HAP-1 (cell line): ENCODE data around the gene UMPS.
A peak's percentile ranks its signal among the peaks of the same experiment; 100 is the strongest.

Experiments
- DNase-seq, 2 experiments: peaks; one replicate each; pipeline ENCODE4 v3.0.0-alpha.2; 2016 to 2020; ENCODE audit warnings: low spot score in 2 of 2
- H3K27me3 ChIP-seq: fragments of 250-450 bp; sonication (Bioruptor Pico); 2 replicates; pipeline ENCODE4 v1.5.1; 2020; ENCODE audit warnings: low read depth, mild to moderate bottlenecking, moderate library complexity
- H3K36me3 ChIP-seq: fragments of 250-450 bp; sonication (Bioruptor Pico); replicated peaks from 2 replicates; pipeline ENCODE4 v1.5.1; 2020; ENCODE audit warnings: mild to moderate bottlenecking
- H3K4me1 ChIP-seq: fragments of 250-450 bp; sonication (Bioruptor Pico); 2 replicates; pipeline ENCODE4 v1.5.1; 2020; ENCODE audit warnings: mild to moderate bottlenecking
- H3K4me3 ChIP-seq: fragments of 250-450 bp; sonication (Bioruptor Pico); 2 replicates; pipeline ENCODE4 v1.5.1; 2020; ENCODE audit warnings: mild to moderate bottlenecking, moderate library complexity
- H3K9me3 ChIP-seq: fragments of 250-450 bp; sonication (Bioruptor Pico); 2 replicates; pipeline ENCODE4 v1.5.1; 2020; ENCODE audit warnings: mild to moderate bottlenecking, moderate library complexity
- in situ Hi-C: fragments of 300-500 bp; cut with MboI; formaldehyde crosslinking; loops from 3 replicates; pipeline ENCODE4 v1.14.3; 2020; ENCODE audit warnings: low sequenced_read_pairs, inconsistent platforms, mixed read lengths

Gene UMPS

DNA sequence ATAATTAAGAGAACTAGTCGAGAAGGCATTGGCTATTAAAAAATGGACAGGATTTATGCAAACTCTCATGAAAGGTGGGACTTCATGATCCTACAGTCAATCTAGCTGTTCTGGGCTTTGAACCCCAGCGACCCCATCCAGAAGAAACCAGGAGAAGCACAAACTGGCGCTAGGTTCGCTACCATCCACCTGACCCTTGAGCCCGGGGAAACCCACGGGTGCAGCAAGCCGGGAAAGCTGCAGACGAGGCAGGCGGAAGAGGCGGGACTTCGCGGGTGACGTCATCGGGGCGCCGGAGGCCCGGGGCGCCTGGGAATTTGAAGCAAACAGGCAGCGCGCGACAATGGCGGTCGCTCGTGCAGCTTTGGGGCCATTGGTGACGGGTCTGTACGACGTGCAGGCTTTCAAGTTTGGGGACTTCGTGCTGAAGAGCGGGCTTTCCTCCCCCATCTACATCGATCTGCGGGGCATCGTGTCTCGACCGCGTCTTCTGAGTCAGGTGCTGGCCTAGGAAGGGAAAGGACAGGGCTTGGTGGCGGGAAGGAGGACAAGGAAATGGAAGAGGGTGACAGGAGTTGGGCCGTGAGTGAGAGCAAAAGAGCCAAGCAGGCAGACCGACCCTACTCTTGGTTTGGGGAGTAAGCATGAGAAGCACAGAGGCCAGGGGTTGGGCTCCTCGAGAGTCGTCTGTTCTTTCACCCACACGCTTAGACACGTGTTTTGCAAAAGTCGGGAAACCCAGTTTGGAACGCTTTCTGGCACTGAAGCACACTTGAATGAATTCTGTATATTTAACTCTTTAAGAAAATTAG, at the start of gene UMPS:
Gene UMPS, plus strand, starts transcription at position 324 of the 812 bp plus-strand sequence. Its CDS starts 20 bp downstream, at position 344.
- Histone ChIP-seq H3K4me1 (peaks cover 18% of the 10 kb centered on the region), H3K36me3 (peaks cover 15% of the 10 kb centered on the region), H3K4me3 (peak within 1 kb of the TSS; percentile 95), H3K27me3 (peaks cover 11% of the 10 kb centered on the region), H3K9me3 (peaks cover 3% of the 10 kb centered on the region; the same call in 1 of the 2 replicates)
- in situ Hi-C loops: no loop called here
- DNase-seq: peak; percentile 74 to 91

DNA sequence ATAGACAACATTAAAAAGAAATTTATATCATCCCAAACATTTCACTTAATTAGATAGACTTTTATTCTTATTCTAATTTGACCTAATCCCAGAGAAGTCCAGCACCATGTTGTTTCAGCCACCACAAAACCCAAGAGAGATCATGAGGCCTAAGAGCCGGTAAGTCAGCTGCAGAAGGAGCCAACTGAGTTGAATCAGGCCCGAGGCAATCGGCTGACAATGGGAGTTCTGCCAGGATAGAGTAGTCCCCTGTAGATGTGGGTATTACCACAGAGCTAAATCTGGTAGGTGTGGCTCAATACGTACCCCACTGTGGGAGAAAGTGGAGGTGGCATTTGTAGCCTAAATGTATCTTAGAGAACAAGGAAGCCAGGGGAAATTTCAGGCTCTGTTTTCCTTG, 49.7 kb upstream of the UMPS start:
- no peak overlapping the region for H3K4me3 ChIP-seq
- in situ Hi-C loops: no loop called here
- DNase-seq: no peak

DNA sequence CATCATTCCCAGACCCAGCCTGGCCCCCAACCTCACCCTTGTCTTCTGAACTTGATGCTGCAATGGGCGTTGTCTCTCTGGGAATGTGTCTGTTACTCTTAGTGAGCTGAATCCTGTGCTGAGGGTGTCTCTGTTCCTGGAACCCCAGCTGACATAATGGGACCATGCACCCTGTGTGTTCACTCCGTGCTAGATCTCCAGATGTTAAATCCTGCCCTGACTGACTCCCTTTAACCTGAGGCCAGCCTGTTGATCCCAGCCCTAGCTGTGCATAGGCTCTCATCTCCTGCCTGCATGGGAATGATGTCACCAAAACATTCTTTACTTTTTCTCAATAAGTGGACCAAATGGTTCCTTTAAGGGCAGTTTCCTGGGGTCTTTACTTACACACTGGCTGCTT, 48.0 kb upstream of the UMPS start:
- no peaks in the 10 kb centered on the region for H3K9me3 ChIP-seq
- in situ Hi-C loops: no loop called here
- no peaks in the 10 kb centered on the region for H3K36me3 ChIP-seq
- no peak for DNase-seq
- H3K27me3 ChIP-seq: no peaks in the 10 kb centered on the region
- no peaks in the 10 kb centered on the region for H3K4me1 ChIP-seq
- H3K4me3 ChIP-seq: no peak overlapping the region

More for the DNA sequence above, 49.7 kb upstream of the UMPS start:
- H3K36me3 ChIP-seq: no peaks in the 10 kb centered on the region
- H3K27me3 ChIP-seq: no peaks in the 10 kb centered on the region
- no peaks in the 10 kb centered on the region for H3K9me3 ChIP-seq
- H3K4me1 ChIP-seq: no peaks in the 10 kb centered on the region

DNA sequence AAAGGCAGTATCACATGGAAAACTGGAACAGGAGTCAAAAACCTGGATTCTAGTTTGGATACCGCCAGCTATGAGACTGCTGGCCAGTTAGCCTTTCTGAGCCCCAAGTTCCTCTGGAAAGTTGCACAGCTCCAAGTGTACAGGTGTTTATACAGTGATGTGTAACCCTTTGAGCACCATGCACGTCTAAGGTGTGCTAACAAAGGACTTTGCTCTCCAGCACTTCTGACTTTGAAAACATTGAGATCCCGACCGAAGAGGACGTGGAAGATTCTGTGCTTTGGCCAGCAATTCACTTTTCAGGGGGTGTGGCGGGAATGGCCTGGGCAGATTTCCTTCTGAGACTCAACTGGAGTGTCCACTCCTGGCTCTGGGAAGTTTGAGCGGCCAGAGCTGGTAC, 45.8 kb upstream of the UMPS start:
- H3K4me3 ChIP-seq: no peak overlapping the region
- no peak for DNase-seq
- H3K27me3 ChIP-seq: no peaks in the 10 kb centered on the region
- no peaks in the 10 kb centered on the region for H3K9me3 ChIP-seq
- no peaks in the 10 kb centered on the region for H3K36me3 ChIP-seq
- in situ Hi-C loops: no loop called here
- no peaks in the 10 kb centered on the region for H3K4me1 ChIP-seq

DNA sequence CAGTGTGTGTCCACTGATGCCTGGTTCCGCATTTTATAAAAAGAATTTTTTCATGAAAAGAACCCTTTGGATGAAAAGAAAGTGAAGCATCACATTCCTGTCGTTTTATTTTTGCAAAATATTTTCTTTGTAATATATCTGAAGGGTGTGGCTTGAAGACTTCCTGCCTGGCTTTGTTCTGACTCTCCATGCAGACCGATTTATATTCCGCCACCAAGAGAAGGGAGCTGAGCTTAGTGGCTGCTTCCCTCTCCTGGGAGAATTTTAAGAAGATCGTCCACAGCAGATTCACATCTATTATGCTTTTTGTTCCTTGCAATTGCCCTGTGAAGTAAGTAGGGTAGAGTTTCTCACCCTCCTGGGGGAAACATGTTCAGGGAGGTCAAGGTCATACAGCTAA, 45.2 kb upstream of the UMPS start:
- no peaks in the 10 kb centered on the region for H3K4me1 ChIP-seq
- H3K9me3 ChIP-seq: no peaks in the 10 kb centered on the region
- no peaks in the 10 kb centered on the region for H3K27me3 ChIP-seq
- no peak for DNase-seq
- no peaks in the 10 kb centered on the region for H3K36me3 ChIP-seq
- no peak overlapping the region for H3K4me3 ChIP-seq
- in situ Hi-C loops: loop anchor here (5.0 kb wide), 1 partner anchor 123 kb away; no protein-coding TSS in a partner anchor

DNA sequence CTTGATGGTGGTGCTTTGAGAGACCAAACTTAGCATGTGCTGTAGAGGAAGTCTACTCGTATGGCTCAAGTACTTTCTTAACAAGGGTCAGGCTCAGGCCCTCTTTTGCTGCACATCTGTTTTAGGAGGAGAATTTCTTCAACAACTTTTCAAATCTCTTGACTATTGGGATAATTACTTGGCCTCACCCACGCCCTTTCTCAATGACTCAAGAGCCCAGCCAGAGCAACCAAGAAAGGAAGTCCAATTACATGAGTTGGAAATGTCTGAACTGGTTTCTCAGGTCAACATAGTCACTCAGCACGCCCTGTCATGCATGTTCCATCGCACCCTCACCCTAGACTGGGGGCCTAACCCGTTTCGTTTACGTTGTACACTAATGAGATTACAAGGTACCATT, 44.8 kb upstream of the UMPS start:
- no peaks in the 10 kb centered on the region for H3K27me3 ChIP-seq
- H3K9me3 ChIP-seq: no peaks in the 10 kb centered on the region
- DNase-seq: no peak
- no peaks in the 10 kb centered on the region for H3K36me3 ChIP-seq
- in situ Hi-C loops: loop anchor here (5.0 kb wide), 1 partner anchor 123 kb away; no protein-coding TSS in a partner anchor
- H3K4me3 ChIP-seq: no peak overlapping the region
- H3K4me1 ChIP-seq: no peaks in the 10 kb centered on the region

DNA sequence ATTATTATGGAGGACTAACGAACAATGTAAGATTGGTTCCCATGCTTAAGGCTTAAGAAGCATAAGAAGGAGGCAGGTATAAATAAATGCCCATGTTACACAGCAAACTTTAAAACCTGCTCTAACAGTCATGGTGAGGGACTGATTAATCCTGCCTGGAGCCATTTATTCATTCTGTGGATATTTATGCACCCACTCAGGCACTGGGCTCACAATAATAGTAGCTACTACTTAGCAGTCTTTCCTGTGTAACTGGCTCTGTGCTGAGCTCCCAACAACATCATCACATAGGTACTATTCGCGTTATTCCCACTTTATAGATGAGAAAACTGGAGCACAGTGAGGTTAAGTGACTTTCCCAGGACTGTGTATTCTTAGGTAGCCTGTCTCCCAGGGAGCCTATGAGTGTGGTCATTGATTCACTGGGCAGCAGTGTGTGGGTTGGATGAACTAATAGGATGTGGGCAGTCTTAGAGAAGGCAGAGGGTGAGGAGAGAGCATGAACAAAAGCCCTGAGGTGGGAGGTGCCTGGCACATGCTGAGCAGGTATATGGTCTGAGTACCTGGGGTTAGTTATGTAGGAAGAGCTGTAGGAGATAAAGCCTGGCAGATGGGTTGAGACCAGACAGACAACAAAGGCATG, 44.1 kb upstream of the UMPS start:
- DNase-seq: no peak
- H3K36me3 ChIP-seq: no peaks in the 10 kb centered on the region
- no peaks in the 10 kb centered on the region for H3K9me3 ChIP-seq
- H3K27me3 ChIP-seq: no peaks in the 10 kb centered on the region
- in situ Hi-C loops: loop anchor here (5.0 kb wide), 1 partner anchor 124 kb away; no protein-coding TSS in a partner anchor
- H3K4me3 ChIP-seq: no peak overlapping the region
- H3K4me1 ChIP-seq: no peaks in the 10 kb centered on the region

DNA sequence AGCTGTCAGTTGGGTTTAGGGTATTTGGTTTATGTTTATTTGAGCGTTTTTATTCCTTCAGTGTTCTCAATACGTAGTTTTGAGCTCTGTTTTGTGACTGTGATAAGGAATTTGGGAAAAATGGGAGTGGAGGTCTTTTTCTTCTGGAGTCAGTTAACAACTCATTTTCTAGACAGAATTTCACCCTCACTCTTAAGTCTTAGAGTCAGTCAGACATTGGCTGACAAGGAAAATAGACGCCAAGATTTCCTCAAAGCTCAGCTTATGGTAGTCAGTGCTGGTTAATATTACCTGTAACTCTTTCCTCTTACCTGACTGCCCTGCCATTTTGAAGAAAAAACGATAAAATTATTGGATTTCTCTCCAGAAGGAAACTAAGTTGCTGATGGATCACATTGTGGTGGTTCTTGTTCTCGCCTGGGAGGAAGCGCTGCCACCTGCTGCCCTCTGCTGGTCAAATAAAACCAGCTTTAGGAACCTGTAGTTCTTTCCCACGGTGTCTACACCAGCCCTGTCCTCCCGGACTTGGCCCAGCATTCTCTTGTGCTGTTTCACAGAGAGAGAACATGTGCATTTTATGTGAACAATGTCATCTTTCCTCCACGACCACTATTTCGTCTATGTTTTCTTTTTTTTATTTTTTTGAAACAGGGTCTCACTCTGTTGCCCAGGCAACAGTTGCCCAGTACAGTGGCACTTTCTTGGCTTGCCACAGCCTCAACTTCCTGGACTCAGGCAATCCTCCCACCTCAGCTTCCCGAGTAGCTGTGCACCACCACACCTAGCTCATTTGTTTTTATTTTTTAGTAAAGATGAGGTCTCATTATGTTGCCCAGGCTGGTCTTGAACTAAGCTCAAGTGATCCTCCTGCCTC, 41.4 kb upstream of the UMPS start:
- Histone ChIP-seq H3K36me3 (no peaks in the 10 kb centered on the region), H3K27me3 (no peaks in the 10 kb centered on the region), H3K4me3 (no peak overlapping the region), H3K9me3 (no peaks in the 10 kb centered on the region), H3K4me1 (no peaks in the 10 kb centered on the region)
- DNase-seq: peak; percentile 59 to 85
- in situ Hi-C loops: loop anchor here (5.0 kb wide), 1 partner anchor 127 kb away; no protein-coding TSS in a partner anchor

DNA sequence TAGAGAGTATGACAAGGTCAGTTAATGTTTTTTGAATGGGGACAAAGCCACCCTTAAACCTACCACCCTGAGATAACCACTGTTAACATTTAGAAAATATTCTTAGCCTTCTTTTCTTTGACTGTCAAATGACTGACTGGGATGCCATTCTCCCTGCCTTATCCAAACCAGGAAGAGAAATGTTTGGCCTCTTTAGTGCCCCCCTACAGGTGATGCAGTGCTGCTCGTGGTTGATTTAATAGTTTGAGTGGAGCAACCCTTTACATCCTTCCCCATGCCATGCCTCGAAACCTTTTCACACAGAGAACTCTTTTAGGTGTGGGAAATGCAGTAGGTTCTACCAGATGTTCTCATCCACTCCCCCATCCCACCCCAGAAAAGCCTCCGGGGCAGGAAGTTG, 38.7 kb upstream of the UMPS start:
- DNase-seq: no peak
- Histone ChIP-seq H3K36me3 (no peaks in the 10 kb centered on the region), H3K27me3 (no peaks in the 10 kb centered on the region), H3K4me1 (no peaks in the 10 kb centered on the region), H3K4me3 (no peak overlapping the region), H3K9me3 (no peaks in the 10 kb centered on the region)
- in situ Hi-C loops: no loop called here

DNA sequence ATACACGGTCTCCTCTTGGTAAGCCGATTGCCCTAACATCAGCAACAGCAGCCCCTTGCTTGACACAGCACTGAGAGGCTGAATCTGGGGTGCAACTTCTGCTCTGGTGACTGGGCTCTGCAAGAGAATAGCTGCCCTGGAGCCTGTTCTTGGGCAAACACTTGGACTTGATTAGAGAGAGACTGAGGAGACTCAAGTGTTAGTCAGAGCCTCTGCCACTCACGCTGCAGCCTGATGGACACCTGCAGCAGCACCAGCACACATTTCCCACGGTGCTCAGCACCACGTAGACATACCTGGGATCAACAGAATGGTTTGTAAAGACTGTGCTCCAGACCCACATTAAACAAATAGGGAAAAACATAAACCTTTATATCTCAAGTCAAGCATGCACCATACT, 35.8 kb upstream of the UMPS start:
- H3K27me3 ChIP-seq: no peaks in the 10 kb centered on the region
- in situ Hi-C loops: no loop called here
- DNase-seq: no peak
- H3K36me3 ChIP-seq: no peaks in the 10 kb centered on the region
- H3K9me3 ChIP-seq: no peaks in the 10 kb centered on the region
- H3K4me1 ChIP-seq: no peaks in the 10 kb centered on the region
- no peak overlapping the region for H3K4me3 ChIP-seq

DNA sequence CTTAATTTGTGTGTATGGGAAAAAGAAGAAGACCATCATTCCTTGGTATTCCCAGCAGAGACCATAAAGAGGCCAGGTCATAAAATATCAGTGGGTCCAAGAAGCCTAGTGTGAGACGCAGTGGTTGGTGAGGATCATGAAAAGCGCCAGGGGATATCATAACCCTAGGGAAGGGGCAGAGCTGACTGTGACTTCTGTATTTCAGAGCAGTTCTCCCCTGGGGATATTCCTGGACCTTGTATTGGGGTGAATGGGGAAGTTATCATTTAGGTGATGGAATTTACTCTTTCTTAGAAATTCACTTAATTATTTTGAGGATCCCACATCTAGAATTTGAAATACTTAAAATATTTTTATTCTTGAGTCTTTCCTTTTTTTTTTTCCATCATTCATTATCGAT, 34.9 kb upstream of the UMPS start:
- Histone ChIP-seq H3K36me3 (no peaks in the 10 kb centered on the region), H3K27me3 (no peaks in the 10 kb centered on the region), H3K9me3 (no peaks in the 10 kb centered on the region), H3K4me3 (no peak overlapping the region), H3K4me1 (no peaks in the 10 kb centered on the region)
- no peak for DNase-seq
- in situ Hi-C loops: no loop called here

DNA sequence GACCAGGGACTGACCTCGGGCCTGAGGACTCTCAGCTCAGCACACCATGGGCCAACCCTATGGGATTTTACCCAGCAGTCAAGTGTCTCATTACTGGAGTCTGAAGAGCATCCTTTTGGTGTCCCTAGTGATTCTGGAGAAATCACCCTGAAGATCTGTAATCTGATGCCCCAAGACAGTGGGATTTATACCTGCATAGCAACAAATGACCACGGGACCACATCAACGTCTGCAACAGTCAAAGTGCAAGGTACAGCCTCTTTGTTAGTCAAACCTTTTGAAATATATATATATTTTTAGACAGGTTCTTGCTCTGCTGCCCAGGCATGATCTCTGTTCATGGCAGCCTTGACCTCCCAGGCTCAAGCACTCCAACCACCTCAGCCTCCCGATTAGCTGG, 34.2 kb upstream of the UMPS start:
- Histone ChIP-seq H3K4me1 (no peaks in the 10 kb centered on the region), H3K36me3 (no peaks in the 10 kb centered on the region), H3K9me3 (no peaks in the 10 kb centered on the region), H3K27me3 (no peaks in the 10 kb centered on the region), H3K4me3 (no peak overlapping the region)
- DNase-seq: no peak
- in situ Hi-C loops: no loop called here

DNA sequence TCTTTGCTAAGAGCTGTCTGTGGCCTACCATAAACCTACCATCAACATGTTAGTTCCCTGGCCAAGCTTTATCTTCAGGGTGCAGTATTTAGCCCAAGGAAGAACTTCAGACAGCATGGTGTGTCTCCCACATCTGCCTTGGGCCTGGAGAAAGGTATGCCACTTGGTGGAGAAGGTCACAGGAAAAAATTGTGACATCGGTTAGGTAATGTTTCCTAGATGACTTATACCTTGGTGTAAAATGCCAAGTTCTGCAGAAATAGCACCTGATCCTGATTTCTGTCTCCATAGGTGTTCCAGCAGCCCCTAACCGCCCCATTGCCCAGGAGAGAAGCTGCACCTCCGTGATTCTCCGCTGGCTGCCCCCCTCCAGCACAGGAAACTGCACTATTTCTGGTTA, 33.0 kb upstream of the UMPS start:
- Histone ChIP-seq H3K4me3 (no peak overlapping the region), H3K36me3 (no peaks in the 10 kb centered on the region), H3K4me1 (no peaks in the 10 kb centered on the region), H3K27me3 (no peaks in the 10 kb centered on the region; the same call in 1 of the 2 replicates), H3K9me3 (no peaks in the 10 kb centered on the region)
- in situ Hi-C loops: no loop called here
- DNase-seq: no peak
